GM23248 (cell line): Measurements from ENCODE around the gene ADGRL4.

Experiments used
- EZH2 ChIP-seq: fragments of 200-600 bp; sonication (generic); IDR thresholded peaks from 2 replicates; pipeline ENCODE4 v1.6.1; 2018; ENCODE audit warnings: antibody characterized with exemption, mild to moderate bottlenecking; ENCODE audit not compliant: insufficient read depth, poor library complexity, severe bottlenecking
- EZH2phosphoT487 ChIP-seq: fragments of 200-600 bp; sonication (generic); IDR thresholded peaks from 2 replicates; pipeline ENCODE4 v1.6.1; 2018; ENCODE audit warnings: antibody characterized with exemption, moderate library complexity, mild to moderate bottlenecking, low read depth; ENCODE audit not compliant: insufficient read depth

GRCh38 chr1:79012500-79012899, 6.0 kb upstream of the ADGRL4 start:
- no peak for TF ChIP-seq EZH2
- no peak for TF ChIP-seq EZH2phosphoT487
